ENCODE measurements around the gene GSX2. TPM values are rescaled to one million over a fixed set of nuclear protein-coding genes. Genes with fewer than 3 reads are reported as not detected.

The GSX2 gene
- total and polyA plus RNA-seq, 2 of the 13 experiments (the other 11 are each of a cell fraction or from before 2014, with no cell fraction given): not detected

GRCh38 chr4:54082168-54082567, 17.8 kb upstream of the GSX2 start (continued):
- TF ChIP-seq POGK (CRISPR knock-in tag; conservative IDR thresholded peaks at IDR 0.05): no peak
- no peak for TF ChIP-seq ZNF282 (IDR thresholded peaks at IDR 0.05; ENCODE audit: partially characterized antibody)
- no peak for TF ChIP-seq EED (CRISPR knock-in tag; IDR thresholded peaks at IDR 0.05)
- no peak for TF ChIP-seq KDM5B (CRISPR knock-in tag; IDR thresholded peaks at IDR 0.05; ENCODE audit: borderline replicate concordance)
- TF ChIP-seq STAG1 (CRISPR knock-in tag; IDR thresholded peaks at IDR 0.05): no peak
- no peak for TF ChIP-seq ZFP36L1 (CRISPR knock-in tag; IDR thresholded peaks at IDR 0.05)
- TF ChIP-seq, protein P1, sequence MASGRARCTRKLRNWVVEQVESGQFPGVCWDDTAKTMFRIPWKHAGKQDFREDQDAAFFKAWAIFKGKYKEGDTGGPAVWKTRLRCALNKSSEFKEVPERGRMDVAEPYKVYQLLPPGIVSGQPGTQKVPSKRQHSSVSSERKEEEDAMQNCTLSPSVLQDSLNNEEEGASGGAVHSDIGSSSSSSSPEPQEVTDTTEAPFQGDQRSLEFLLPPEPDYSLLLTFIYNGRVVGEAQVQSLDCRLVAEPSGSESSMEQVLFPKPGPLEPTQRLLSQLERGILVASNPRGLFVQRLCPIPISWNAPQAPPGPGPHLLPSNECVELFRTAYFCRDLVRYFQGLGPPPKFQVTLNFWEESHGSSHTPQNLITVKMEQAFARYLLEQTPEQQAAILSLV (CRISPR knock-in tag; IDR thresholded peaks at IDR 0.05; ENCODE audit: borderline replicate concordance): no peak
- TF ChIP-seq, protein P2, sequence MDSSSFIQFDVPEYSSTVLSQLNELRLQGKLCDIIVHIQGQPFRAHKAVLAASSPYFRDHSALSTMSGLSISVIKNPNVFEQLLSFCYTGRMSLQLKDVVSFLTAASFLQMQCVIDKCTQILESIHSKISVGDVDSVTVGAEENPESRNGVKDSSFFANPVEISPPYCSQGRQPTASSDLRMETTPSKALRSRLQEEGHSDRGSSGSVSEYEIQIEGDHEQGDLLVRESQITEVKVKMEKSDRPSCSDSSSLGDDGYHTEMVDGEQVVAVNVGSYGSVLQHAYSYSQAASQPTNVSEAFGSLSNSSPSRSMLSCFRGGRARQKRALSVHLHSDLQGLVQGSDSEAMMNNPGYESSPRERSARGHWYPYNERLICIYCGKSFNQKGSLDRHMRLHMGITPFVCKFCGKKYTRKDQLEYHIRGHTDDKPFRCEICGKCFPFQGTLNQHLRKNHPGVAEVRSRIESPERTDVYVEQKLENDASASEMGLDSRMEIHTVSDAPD (CRISPR knock-in tag; IDR thresholded peaks at IDR 0.05): no peak
- TF ChIP-seq, protein P3, sequence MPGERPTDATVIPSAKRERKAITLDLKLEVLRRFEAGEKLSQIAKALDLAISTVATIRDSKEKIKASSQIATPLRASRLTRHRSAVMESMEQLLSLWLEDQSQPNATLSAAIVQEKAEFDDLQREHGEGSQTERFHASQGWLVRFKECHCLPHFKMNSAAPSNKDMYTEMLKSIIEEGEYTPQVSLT (CRISPR knock-in tag; IDR thresholded peaks at IDR 0.05; ENCODE audit: borderline replicate concordance, low read depth): no peak
- TF ChIP-seq SMAD9 (CRISPR knock-in tag; IDR thresholded peaks at IDR 0.05): no peak
- no peak for TF ChIP-seq FOXO4 (CRISPR knock-in tag; conservative IDR thresholded peaks at IDR 0.05)
- TF ChIP-seq ATM (IDR thresholded peaks at IDR 0.05; ENCODE audit: borderline replicate concordance): no peak
- TF ChIP-seq, protein P4, sequence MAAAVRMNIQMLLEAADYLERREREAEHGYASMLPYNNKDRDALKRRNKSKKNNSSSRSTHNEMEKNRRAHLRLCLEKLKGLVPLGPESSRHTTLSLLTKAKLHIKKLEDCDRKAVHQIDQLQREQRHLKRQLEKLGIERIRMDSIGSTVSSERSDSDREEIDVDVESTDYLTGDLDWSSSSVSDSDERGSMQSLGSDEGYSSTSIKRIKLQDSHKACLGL (CRISPR knock-in tag; IDR thresholded peaks at IDR 0.05): no peak
- TF ChIP-seq MEIS2 (CRISPR knock-in tag; IDR thresholded peaks at IDR 0.05): peak; percentile 92; the same call in 1 of the 2 replicates
- no peak for TF ChIP-seq RAD51 (IDR thresholded peaks at IDR 0.05; ENCODE audit: borderline replicate concordance)
- no peak for TF ChIP-seq ZSCAN20 (CRISPR knock-in tag; IDR thresholded peaks at IDR 0.05; ENCODE audit: borderline replicate concordance)
- TF ChIP-seq RBM22 (optimal IDR thresholded peaks at IDR 0.05; ENCODE audit: low read length): no peak
- TF ChIP-seq NAIF1 (CRISPR knock-in tag; IDR thresholded peaks at IDR 0.05; ENCODE audit: borderline replicate concordance): no peak
- TF ChIP-seq HNRNPK (IDR thresholded peaks at IDR 0.05; ENCODE audit: low read depth, low read length, poor library complexity, severe bottlenecking): no peak
- TF ChIP-seq KLF15 (CRISPR knock-in tag; IDR thresholded peaks at IDR 0.05; ENCODE audit: borderline replicate concordance): no peak
- TF ChIP-seq ZNF788 (CRISPR knock-in tag; IDR thresholded peaks at IDR 0.05; ENCODE audit: borderline replicate concordance): no peak
- TF ChIP-seq ZNF709 (CRISPR knock-in tag; IDR thresholded peaks at IDR 0.05): no peak
- peak; percentile 42; the same call in 1 of the 2 replicates for TF ChIP-seq ZBTB3 (CRISPR knock-in tag; IDR thresholded peaks at IDR 0.05; ENCODE audit: borderline replicate concordance, low read depth)
- TF ChIP-seq SNAPC2 (CRISPR knock-in tag; IDR thresholded peaks at IDR 0.05): no peak
- peak; percentile 42; the same call in 1 of the 2 replicates for TF ChIP-seq ZNF331 (CRISPR knock-in tag; IDR thresholded peaks at IDR 0.05)

Measured in HepG2 (cell line).